RWPE2 (cell line): Measurements from ENCODE around the gene HS3ST3A1.

Source experiments
- ATAC-seq: fragments of 200-7000 bp; cut with Tn5 transposase; 3 replicates; pipeline ENCODE4 v1.9.1; 2021; ENCODE audit warnings: low read depth
- DNase-seq: peaks from one replicate; pipeline ENCODE4 v3.0.0-alpha.2; 2020; ENCODE audit warnings: low spot score
- H3K27ac ChIP-seq: fragments of 450-650 bp; 2 replicates; pipeline ENCODE4 v1.5.1; 2017; ENCODE audit warnings: mild to moderate bottlenecking; ENCODE audit not compliant: poor library complexity, severe bottlenecking
- H3K27me3 ChIP-seq: fragments of 250-450 bp; sonication (Bioruptor Pico); 2 replicates; pipeline ENCODE4 v1.5.1; 2021; ENCODE audit warnings: mild to moderate bottlenecking, moderate library complexity; ENCODE audit not compliant: insufficient read depth, poor library complexity, severe bottlenecking
- H3K36me3 ChIP-seq: fragments of 250-450 bp; sonication (Bioruptor Pico); 2 replicates; pipeline ENCODE4 v1.5.1; 2020; ENCODE audit warnings: low read depth, mild to moderate bottlenecking, moderate library complexity
- H3K4me1 ChIP-seq: fragments of 250-450 bp; sonication (Bioruptor Pico); 2 replicates; pipeline ENCODE4 v1.5.1; 2021; ENCODE audit warnings: mild to moderate bottlenecking, moderate library complexity; ENCODE audit not compliant: insufficient read depth, poor library complexity, severe bottlenecking
- H3K4me3 ChIP-seq: fragments of 250-450 bp; sonication (Bioruptor Pico); 2 replicates; pipeline ENCODE4 v1.5.1; 2021; ENCODE audit warnings: mild to moderate bottlenecking, moderate library complexity; ENCODE audit not compliant: severe bottlenecking
- H3K9me3 ChIP-seq: fragments of 250-450 bp; sonication (Bioruptor Pico); 2 replicates; pipeline ENCODE4 v1.5.1; 2021; ENCODE audit warnings: mild to moderate bottlenecking, moderate library complexity; ENCODE audit not compliant: severe bottlenecking
- CTCF ChIP-seq: fragments of 450-650 bp; IDR thresholded peaks from one replicate; pipeline ENCODE4 v1.5.1; 2017; ENCODE audit warnings: mild to moderate bottlenecking, moderate library complexity; ENCODE audit not compliant: poor library complexity, severe bottlenecking

HS3ST3A1 gene

GRCh38 chr17:13587487-13588338 is 14.0 kb downstream of the HS3ST3A1 start:
- Histone ChIP-seq H3K9me3 (no peaks in the 10 kb centered on the region), H3K4me1 (peaks cover 29% of the 10 kb centered on the region), H3K4me3 (no peak overlapping the region), H3K27ac (peak overlapping the region; percentile 80), H3K36me3 (0 out of 2 replicates have a peak, but pooled peaks cover 3% of the 10 kb centered on the region), H3K27me3 (no peaks in the 10 kb centered on the region)
- no peak for DNase-seq
- no peak for TF ChIP-seq CTCF
- no peak for ATAC-seq

GRCh38 chr17:13584701-13585080 is 17.0 kb downstream of the HS3ST3A1 start:
- no peak overlapping the region for H3K4me3 ChIP-seq
- peak overlapping the region; percentile 30 for H3K27ac ChIP-seq
- H3K27me3 ChIP-seq, result no peaks in the 10 kb centered on the region
- peak; percentile 62 for ATAC-seq
- no peaks in the 10 kb centered on the region for H3K36me3 ChIP-seq
- H3K9me3 ChIP-seq, result no peaks in the 10 kb centered on the region
- H3K4me1 ChIP-seq, result peaks cover 26% of the 10 kb centered on the region
- DNase-seq, result no peak
- TF ChIP-seq CTCF, result no peak

- H3K4me3 ChIP-seq, result no peak overlapping the region
- H3K4me1 ChIP-seq, result peaks cover 22% of the 10 kb centered on the region
- peak overlapping the region; percentile 30 for H3K27ac ChIP-seq
- no peaks in the 10 kb centered on the region for H3K36me3 ChIP-seq
- DNase-seq (no peak), ATAC-seq (no peak)
- no peaks in the 10 kb centered on the region for H3K27me3 ChIP-seq
- no peaks in the 10 kb centered on the region for H3K9me3 ChIP-seq
- TF ChIP-seq CTCF, result no peak
Observed at GRCh38 chr17:13583996-13584700, 17.6 kb downstream of the HS3ST3A1 start.

- Histone ChIP-seq H3K27ac (no peak overlapping the region), H3K36me3 (no peaks in the 10 kb centered on the region), H3K4me3 (no peak overlapping the region), H3K4me1 (peaks cover 22% of the 10 kb centered on the region), H3K27me3 (no peaks in the 10 kb centered on the region), H3K9me3 (no peaks in the 10 kb centered on the region)
- ATAC-seq, result no peak
- no peak for TF ChIP-seq CTCF
- DNase-seq, result no peak
Observed at GRCh38 chr17:13582776-13583547, 18.8 kb downstream of the HS3ST3A1 start.
